ENCODE data around the gene PTEN.

DNA sequence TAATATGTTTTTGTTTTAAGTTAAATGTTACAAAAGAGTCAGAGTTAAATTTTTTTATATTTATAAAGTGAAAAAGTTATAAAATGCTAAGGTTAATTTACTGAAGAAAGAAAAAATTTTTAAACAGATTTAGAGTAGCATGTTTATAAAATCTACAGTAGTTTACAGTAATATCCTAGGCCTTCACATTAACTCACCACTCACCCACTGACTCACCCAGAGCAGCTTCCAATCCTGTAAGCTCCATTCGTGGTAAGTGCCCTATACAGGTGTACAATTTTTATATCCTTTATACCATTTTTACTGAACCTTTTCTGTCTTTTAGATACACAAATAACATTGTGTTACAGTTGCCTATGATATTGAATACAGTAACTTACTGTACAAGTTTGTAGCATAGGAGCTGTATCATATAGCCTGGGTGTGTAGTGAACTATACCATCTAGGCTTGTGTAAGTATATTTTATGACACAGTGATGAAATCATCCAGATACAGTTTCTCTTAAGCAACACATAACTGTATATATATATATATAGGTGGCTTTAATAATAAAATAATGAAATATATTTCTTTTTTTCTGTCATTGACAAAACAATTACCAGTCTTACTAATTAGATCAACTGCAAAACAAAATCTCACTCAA, 79.6 kb downstream of the PTEN start:
- TF ChIP-seq, protein P1, sequence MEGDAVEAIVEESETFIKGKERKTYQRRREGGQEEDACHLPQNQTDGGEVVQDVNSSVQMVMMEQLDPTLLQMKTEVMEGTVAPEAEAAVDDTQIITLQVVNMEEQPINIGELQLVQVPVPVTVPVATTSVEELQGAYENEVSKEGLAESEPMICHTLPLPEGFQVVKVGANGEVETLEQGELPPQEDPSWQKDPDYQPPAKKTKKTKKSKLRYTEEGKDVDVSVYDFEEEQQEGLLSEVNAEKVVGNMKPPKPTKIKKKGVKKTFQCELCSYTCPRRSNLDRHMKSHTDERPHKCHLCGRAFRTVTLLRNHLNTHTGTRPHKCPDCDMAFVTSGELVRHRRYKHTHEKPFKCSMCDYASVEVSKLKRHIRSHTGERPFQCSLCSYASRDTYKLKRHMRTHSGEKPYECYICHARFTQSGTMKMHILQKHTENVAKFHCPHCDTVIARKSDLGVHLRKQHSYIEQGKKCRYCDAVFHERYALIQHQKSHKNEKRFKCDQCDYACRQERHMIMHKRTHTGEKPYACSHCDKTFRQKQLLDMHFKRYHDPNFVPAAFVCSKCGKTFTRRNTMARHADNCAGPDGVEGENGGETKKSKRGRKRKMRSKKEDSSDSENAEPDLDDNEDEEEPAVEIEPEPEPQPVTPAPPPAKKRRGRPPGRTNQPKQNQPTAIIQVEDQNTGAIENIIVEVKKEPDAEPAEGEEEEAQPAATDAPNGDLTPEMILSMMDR (IDR thresholded peaks at IDR 0.05): no peak
- no peak for TF ChIP-seq POLR2A (IDR thresholded peaks at IDR 0.05)

Measured in esophagus squamous epithelium (tissue), 4 donors.